HCT116 (cell line): ENCODE results near the gene CD69. TPM values are rescaled to one million over a fixed set of nuclear protein-coding genes. Genes with fewer than 3 reads are reported as not detected.

Experiments used
- ATAC-seq: fragments of 200-7000 bp; cut with Tn5 transposase; 2 replicates; pipeline ENCODE4 v1.9.1; 2020; ENCODE audit warnings: mild to moderate bottlenecking, moderate library complexity
- BruUV-seq: library from RNA; stranded (reverse); fragments of 400-500 nt; replicated peaks from 2 replicates; lab custom pipeline; 2021; lab: Mats Ljungman, UMichigan
- CTCF ChIA-PET: fragments of 300-600 bp; sonication (Branson Sonifier 250); formaldehyde crosslinking; loops from one replicate; lab custom pipeline; 2021; ENCODE audit warnings: antibody characterized with exemption; lab: Charles Lee
- POLR2A ChIA-PET: fragments of 300-600, 350-600 bp; sonication (Branson Sonifier 250); formaldehyde crosslinking; loops from one replicate; lab custom pipeline; 2021; ENCODE audit warnings: antibody characterized with exemption; lab: Charles Lee
- RAD21 ChIA-PET, 2 experiments: fragments of 300-600 bp; sonication (Branson Sonifier 250); formaldehyde crosslinking; loops; one replicate each; lab custom pipeline; 2023; ENCODE audit warnings: low total read pairs in 2 of 2; ENCODE audit not compliant: uncharacterized antibody in 2 of 2, unreplicated experiment in 2 of 2, low non-redundant PET in 1 of 2; lab: Charles Lee
- DNase-seq: peaks from one replicate; pipeline ENCODE4 v3.0.0-alpha.2; 2010; ENCODE audit warnings: low read depth, low spot score
- H2AFZ ChIP-seq: fragments of 200-600 bp; shearing (Covaris generic), sonication (generic); 2 replicates; pipeline ENCODE4 v1.6.1; 2017; ENCODE audit warnings: low read depth, mixed run types, mixed read lengths, antibody characterized with exemption, low read length; ENCODE audit not compliant: poor library complexity, severe bottlenecking
- H3K27ac ChIP-seq: 2 replicates; pipeline ENCODE4 v1.5.1; 2012; ENCODE audit warnings: low read depth, low read length
- H3K27me3 ChIP-seq: fragments of 200-600 bp; sonication (generic); 2 replicates; pipeline ENCODE4 v1.6.1; 2016; ENCODE audit warnings: mixed run types, low read length, mixed read lengths; ENCODE audit not compliant: insufficient read depth
- H3K36me3 ChIP-seq, 2 experiments: fragments of 200-500 bp in 1 of 2; fragments of 200-600 bp in 1 of 2; sonication (Bioruptor generic) in 1 of 2; sonication (generic) in 1 of 2; 2 replicates each; pipeline versions ENCODE4 v1.5.1 to v1.6.1; 2014 to 2016; ENCODE audit warnings: low read length in 2 of 2, inconsistent platforms in 1 of 2, mixed read lengths in 1 of 2, mixed run types in 1 of 2; ENCODE audit not compliant: insufficient read depth in 2 of 2, control insufficient read depth in 1 of 2
- H3K4me1 ChIP-seq, 2 experiments: fragments of 200-600 bp in 1 of 2; sonication (generic) in 1 of 2; 2 replicates each; pipeline versions ENCODE4 v1.5.1 to v1.6.1; 2012 to 2017; ENCODE audit warnings: low read length in 2 of 2, inconsistent platforms in 1 of 2, mild to moderate bottlenecking in 1 of 2, mixed read lengths in 1 of 2, mixed run types in 1 of 2, moderate library complexity in 1 of 2; ENCODE audit not compliant: insufficient read depth in 2 of 2, control insufficient read depth in 1 of 2
- H3K4me2 ChIP-seq: fragments of 200-600 bp; sonication (generic); 2 replicates; pipeline ENCODE4 v1.6.1; 2017; ENCODE audit warnings: mixed run types, low read length, mixed read lengths
- H3K4me3 ChIP-seq, 2 experiments: fragments of 200-600 bp in 1 of 2; sonication (generic) in 1 of 2; replicated peaks in 1 of 2; 2 replicates each; pipeline ENCODE4 v1.5.1; 2011 to 2016; ENCODE audit warnings: low read length in 2 of 2, control low read depth in 1 of 2, low read depth in 1 of 2, mild to moderate bottlenecking in 1 of 2, mixed read lengths in 1 of 2, mixed run types in 1 of 2
- H3K79me2 ChIP-seq: fragments of 200-600 bp; sonication (generic); 2 replicates; pipeline ENCODE4 v1.6.1; 2017; ENCODE audit warnings: mild to moderate bottlenecking, mixed run types, low read length, moderate library complexity, mixed read lengths; ENCODE audit not compliant: insufficient read depth
- H3K9ac ChIP-seq: fragments of 200-600 bp; sonication (generic); 2 replicates; pipeline ENCODE4 v1.6.1; 2016; ENCODE audit warnings: low read length, mixed read lengths
- H3K9me2 ChIP-seq: fragments of 200-600 bp; sonication (generic), shearing (Covaris generic); 2 replicates; pipeline ENCODE4 v1.6.1; 2017; ENCODE audit warnings: mixed run types, mild to moderate bottlenecking, moderate library complexity; ENCODE audit not compliant: insufficient read depth
- H3K9me3 ChIP-seq, 2 experiments: fragments of 200-500 bp in 1 of 2; fragments of 200-600 bp in 1 of 2; sonication (Bioruptor generic) in 1 of 2; sonication (generic) in 1 of 2; 2 replicates each; pipeline ENCODE4 v1.6.1; 2014 to 2017; ENCODE audit warnings: low read length in 2 of 2, mixed read lengths in 2 of 2, inconsistent platforms in 1 of 2, low read depth in 1 of 2, mild to moderate bottlenecking in 1 of 2, mixed run types in 1 of 2, moderate library complexity in 1 of 2; ENCODE audit not compliant: control insufficient read depth in 1 of 2, insufficient read depth in 1 of 2
- H4K20me1 ChIP-seq: fragments of 200-600 bp; sonication (generic), shearing (Covaris generic); 2 replicates; pipeline ENCODE4 v1.6.1; 2017; ENCODE audit warnings: mixed run types, mild to moderate bottlenecking, moderate library complexity; ENCODE audit not compliant: insufficient read depth
- CBX3 ChIP-seq: IDR thresholded peaks from 2 replicates; pipeline ENCODE4 v1.6.1; 2012; ENCODE audit warnings: low read depth
- EGR1 ChIP-seq: IDR thresholded peaks from 2 replicates; pipeline ENCODE4 v1.6.1; 2012; ENCODE audit warnings: low read depth
- EZH2 ChIP-seq: fragments of 200-600 bp; sonication (generic); IDR thresholded peaks from 2 replicates; pipeline ENCODE4 v1.6.1; 2017; ENCODE audit warnings: antibody characterized with exemption, mixed run types
- JUND ChIP-seq: IDR thresholded peaks from 2 replicates; pipeline ENCODE4 v1.6.1; 2012
- MAX ChIP-seq: IDR thresholded peaks from 2 replicates; pipeline ENCODE4 v1.6.1; 2012
- POLR2AphosphoS5 ChIP-seq: IDR thresholded peaks from 2 replicates; pipeline ENCODE4 v1.6.1; 2011; ENCODE audit warnings: mild to moderate bottlenecking, low read depth, low read length, moderate library complexity
- SIN3A ChIP-seq: IDR thresholded peaks from 2 replicates; pipeline ENCODE4 v1.6.1; 2012; ENCODE audit warnings: low read depth
- SP1 ChIP-seq: IDR thresholded peaks from 2 replicates; pipeline ENCODE4 v1.6.1; 2012; ENCODE audit warnings: low read depth
- SRF ChIP-seq: IDR thresholded peaks from 2 replicates; pipeline ENCODE4 v1.6.1; 2012; ENCODE audit warnings: low read depth
- TCF7L2 ChIP-seq: IDR thresholded peaks from 2 replicates; pipeline ENCODE4 v1.7.0; 2011; ENCODE audit warnings: borderline replicate concordance, inconsistent platforms; ENCODE audit not compliant: insufficient read depth, insufficient read length; ENCODE audit errors: extremely low read depth
- intact Hi-C: fragments of 100-400 bp; cut with micrococcal nuclease; formaldehyde crosslinking; loops from 2 replicates; pipeline ENCODE4 v1.10.0; 2022
- total RNA-seq: library from RNA; stranded (reverse); gene quantifications from one replicate; pipeline ENCODE4 v1.2.1, GENCODE V29; 2021; ENCODE audit not compliant: unreplicated experiment
- TF ChIP-seq, protein P1 (sequence below): IDR thresholded peaks from 2 replicates; pipeline ENCODE4 v1.6.1; 2011; ENCODE audit warnings: mild to moderate bottlenecking, low read length, moderate library complexity; ENCODE audit not compliant: insufficient replicate concordance; ENCODE audit errors: extremely low read depth
- TF ChIP-seq, protein P2 (sequence below), 3 experiments: fragments of 200-600 bp in 1 of 3; sonication (generic) in 1 of 3; IDR thresholded peaks in 2 of 3; conservative IDR thresholded peaks in 1 of 3; 2 replicates each; pipeline ENCODE4 v1.5.1; 2012 to 2017; ENCODE audit warnings: low read depth in 2 of 3, low read length in 2 of 3, antibody characterized with exemption in 1 of 3, borderline replicate concordance in 1 of 3, control low read depth in 1 of 3, mild to moderate bottlenecking in 1 of 3, mixed read lengths in 1 of 3, mixed run types in 1 of 3, moderate library complexity in 1 of 3; ENCODE audit not compliant: insufficient read depth in 1 of 3

Gene CD69
- total RNA-seq, 1 experiment from 2014 or later = not detected

- no TSS peak for BruUV-seq
- Histone ChIP-seq H3K4me2 (no peak overlapping the region), H3K9me3 (no peaks in the 10 kb centered on the region), H2AFZ (no peak overlapping the region), H3K36me3 (no peaks in the 10 kb centered on the region), H4K20me1 (0 out of 2 replicates have a peak, but pooled peaks cover 3% of the 10 kb centered on the region), H3K9ac (no peak overlapping the region), H3K27ac (no peak overlapping the region), H3K4me1 (no peaks in the 10 kb centered on the region), H3K9me2 (no peaks in the 10 kb centered on the region), H3K4me3 (no peak overlapping the region), H3K79me2 (no peaks in the 10 kb centered on the region), H3K27me3 (peaks cover 51% of the 10 kb centered on the region)
- intact Hi-C loops = no loop called here
- POLR2A ChIA-PET = no interaction called here
- RAD21 ChIA-PET = no interaction called here
- no peak for TF ChIP-seq SP1
- TF ChIP-seq, protein P1, sequence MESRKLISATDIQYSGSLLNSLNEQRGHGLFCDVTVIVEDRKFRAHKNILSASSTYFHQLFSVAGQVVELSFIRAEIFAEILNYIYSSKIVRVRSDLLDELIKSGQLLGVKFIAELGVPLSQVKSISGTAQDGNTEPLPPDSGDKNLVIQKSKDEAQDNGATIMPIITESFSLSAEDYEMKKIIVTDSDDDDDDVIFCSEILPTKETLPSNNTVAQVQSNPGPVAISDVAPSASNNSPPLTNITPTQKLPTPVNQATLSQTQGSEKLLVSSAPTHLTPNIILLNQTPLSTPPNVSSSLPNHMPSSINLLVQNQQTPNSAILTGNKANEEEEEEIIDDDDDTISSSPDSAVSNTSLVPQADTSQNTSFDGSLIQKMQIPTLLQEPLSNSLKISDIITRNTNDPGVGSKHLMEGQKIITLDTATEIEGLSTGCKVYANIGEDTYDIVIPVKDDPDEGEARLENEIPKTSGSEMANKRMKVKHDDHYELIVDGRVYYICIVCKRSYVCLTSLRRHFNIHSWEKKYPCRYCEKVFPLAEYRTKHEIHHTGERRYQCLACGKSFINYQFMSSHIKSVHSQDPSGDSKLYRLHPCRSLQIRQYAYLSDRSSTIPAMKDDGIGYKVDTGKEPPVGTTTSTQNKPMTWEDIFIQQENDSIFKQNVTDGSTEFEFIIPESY = no peak
- TF ChIP-seq MAX = no peak
- TF ChIP-seq SRF = no peak
- TF ChIP-seq SIN3A = no peak
- no peak for TF ChIP-seq EGR1
- TF ChIP-seq CBX3 = no peak
- TF ChIP-seq TCF7L2 = no peak
- no peak for TF ChIP-seq EZH2
- TF ChIP-seq, protein P2, sequence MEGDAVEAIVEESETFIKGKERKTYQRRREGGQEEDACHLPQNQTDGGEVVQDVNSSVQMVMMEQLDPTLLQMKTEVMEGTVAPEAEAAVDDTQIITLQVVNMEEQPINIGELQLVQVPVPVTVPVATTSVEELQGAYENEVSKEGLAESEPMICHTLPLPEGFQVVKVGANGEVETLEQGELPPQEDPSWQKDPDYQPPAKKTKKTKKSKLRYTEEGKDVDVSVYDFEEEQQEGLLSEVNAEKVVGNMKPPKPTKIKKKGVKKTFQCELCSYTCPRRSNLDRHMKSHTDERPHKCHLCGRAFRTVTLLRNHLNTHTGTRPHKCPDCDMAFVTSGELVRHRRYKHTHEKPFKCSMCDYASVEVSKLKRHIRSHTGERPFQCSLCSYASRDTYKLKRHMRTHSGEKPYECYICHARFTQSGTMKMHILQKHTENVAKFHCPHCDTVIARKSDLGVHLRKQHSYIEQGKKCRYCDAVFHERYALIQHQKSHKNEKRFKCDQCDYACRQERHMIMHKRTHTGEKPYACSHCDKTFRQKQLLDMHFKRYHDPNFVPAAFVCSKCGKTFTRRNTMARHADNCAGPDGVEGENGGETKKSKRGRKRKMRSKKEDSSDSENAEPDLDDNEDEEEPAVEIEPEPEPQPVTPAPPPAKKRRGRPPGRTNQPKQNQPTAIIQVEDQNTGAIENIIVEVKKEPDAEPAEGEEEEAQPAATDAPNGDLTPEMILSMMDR (IDR thresholded peaks at IDR 0.05 in 2 of 3, conservative IDR thresholded peaks at IDR 0.05 in 1 of 3; ENCODE audit: borderline replicate concordance in 1 of 3, insufficient read depth in 1 of 3, low read depth in 2 of 3, low read length in 2 of 3) = no peak
- TF ChIP-seq POLR2AphosphoS5 = no peak
- TF ChIP-seq JUND = no peak
- ATAC-seq (no peak), DNase-seq (no peak)
- CTCF ChIA-PET = interaction anchor here (0.7 kb wide), 2 partner anchors 13 to 42 kb away, joined by 3 read pairs; no protein-coding TSS in a partner anchor
These were observed 24.1 kb upstream of the CD69 start for GRCh38 chr12:9784816-9785215.
